HG03097 (cell line): ENCODE results near the gene FAM20C.

Experiments used
- ATAC-seq: cut with Tn5 transposase; IDR thresholded peaks from one replicate; pipeline ENCODE4 v1.9.1; 2021; ENCODE audit not compliant: unreplicated experiment, low FRiP score

The FAM20C gene

DNA sequence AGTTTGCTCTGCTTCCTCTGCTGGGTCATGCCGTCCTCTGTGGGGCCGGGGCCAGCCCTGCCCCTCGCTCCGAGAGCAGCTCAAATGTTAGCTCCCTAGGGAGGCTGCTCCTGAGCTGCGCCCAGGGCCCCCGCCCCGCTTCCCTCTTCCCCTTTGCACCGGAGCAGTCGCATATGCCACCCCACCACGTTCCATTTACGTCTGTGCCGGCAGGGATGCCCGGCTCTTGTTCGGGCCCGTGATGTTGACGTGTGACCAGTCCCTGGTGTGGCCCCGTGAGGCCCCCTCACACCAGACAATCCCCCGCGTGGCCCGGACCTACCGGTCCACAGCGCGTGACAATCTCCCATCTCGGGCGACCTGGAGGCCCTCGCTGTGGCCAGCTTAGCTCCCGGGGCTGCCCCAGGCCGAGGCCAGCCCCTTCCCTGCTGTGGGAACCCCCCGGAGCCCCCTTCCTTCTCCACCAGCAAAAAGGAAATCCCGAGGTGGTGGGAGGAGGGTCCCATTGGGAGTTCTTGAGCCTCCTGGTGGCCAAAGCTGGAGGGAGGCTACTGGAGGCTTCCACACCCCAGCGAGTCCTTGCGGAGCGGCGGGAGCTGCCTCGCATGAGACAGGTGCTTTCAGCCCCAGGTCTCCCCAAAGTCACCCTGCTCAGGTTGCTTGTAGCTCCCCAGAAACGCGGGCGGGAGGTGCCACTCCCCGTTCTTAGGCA, 15.2 kb downstream of the FAM20C start:
- no peak for ATAC-seq

DNA sequence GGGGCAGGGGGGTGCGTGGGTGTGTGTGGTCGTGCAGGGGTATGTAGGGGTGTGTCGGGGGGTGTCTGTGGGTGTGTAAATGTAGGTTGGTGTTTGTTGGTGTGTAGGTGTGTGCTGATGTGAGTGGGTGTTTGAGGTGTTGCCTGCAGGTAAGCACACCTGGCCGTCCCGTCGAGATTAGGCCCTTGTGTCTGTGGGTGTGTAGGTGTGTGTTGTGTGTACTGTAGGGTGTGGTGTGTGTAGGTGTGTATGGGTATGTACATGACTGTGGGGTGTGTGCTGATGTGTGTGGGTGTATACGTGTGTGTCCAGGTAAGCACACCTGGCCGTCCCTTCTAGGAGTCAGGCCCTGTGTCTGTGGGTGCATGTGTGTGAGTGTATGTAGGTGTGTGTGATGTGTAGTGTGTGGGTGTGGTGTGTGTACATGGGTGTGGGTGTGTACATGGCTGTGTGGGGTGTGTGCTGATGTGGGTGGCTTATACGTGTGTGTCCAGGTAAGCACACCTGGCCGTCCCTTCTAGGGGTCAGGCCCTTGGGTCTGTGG, 15.8 kb downstream of the FAM20C start:
- no peak for ATAC-seq

DNA sequence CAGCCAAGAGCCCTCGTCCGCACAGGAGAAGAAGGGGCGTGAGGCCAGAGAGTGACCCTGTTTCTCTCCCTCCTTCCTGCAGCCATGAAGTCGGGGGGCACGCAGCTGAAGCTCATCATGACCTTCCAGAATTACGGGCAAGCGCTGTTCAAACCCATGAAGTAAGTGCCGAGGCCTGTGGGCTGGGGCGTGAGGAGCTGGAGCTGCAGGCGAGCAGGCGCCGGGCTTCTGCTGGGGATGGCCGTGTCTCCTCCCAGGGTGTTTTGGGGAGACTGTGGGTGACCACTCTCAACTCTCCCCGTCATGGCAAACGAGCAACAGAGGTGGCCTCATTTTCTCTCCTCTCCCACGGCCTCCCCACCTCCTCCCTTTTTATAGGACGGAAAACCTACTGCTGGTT, 16.4 kb downstream of the FAM20C start:
- ATAC-seq = no peak

DNA sequence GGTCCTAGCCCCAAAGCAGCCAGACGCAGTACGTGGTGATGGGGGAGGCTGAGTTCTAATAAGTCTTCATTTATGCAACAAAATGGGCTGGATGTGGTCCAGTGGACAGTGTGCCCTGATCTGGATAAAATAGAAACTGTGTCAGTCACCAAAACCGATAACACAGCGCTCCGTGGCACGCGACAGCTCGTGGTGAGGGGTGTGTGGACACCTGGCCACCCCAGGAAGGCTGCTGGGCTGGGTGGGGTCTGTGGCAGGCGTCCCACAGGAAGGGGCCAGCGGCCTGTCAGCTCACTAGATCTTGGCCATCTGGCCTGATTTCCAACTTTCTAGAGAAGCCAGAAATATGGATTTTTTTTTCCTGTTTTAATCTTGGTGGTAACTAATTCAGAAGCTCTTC, 17.0 kb downstream of the FAM20C start:
- no peak for ATAC-seq

DNA sequence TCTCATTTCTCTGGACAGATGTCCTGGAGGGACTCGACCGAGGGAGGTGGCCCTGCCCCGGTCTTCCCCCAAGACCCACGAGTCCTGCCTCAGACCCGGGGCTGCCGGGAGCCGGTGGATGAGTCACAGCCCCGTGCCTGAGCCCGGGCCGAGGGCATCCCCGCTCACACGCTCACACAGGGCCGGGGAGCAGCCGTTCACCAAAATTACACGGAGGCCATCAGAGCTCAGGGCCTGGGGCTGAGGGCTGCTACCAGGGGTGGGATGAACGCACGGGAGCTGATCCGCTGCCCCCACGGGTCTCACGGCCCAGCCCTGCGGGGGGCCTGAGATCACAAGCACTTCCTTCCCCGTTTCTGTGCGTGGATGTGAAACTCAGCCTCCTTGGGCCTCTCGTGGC, 17.5 kb downstream of the FAM20C start:
- ATAC-seq = no peak

DNA sequence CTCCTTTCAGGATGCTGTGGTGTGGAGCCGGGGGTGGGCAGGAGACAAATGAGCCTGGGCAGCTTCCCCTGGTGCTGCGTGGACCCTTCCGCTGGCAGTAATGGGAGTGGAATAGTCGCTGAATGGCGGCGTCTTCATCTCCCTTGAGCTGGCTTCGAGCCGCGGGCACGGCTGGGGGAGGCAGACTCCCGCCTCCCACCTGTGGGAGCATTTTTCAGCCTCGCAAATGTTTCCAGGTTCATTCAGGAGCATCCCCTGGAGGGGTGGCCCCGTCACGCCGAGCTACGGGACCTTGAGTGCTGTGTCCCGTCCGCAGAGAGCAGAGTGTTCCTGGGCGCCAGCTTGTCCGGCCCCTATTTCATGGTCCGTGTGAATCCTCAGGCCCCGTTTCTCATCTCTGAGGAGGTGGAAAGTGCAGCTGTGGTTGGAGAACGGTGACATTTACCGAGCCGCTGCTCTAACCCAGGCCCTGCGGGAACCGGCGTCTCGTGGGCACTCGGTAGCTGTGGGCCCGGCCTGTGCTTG, 18.1 kb downstream of the FAM20C start:
- ATAC-seq = no peak

DNA sequence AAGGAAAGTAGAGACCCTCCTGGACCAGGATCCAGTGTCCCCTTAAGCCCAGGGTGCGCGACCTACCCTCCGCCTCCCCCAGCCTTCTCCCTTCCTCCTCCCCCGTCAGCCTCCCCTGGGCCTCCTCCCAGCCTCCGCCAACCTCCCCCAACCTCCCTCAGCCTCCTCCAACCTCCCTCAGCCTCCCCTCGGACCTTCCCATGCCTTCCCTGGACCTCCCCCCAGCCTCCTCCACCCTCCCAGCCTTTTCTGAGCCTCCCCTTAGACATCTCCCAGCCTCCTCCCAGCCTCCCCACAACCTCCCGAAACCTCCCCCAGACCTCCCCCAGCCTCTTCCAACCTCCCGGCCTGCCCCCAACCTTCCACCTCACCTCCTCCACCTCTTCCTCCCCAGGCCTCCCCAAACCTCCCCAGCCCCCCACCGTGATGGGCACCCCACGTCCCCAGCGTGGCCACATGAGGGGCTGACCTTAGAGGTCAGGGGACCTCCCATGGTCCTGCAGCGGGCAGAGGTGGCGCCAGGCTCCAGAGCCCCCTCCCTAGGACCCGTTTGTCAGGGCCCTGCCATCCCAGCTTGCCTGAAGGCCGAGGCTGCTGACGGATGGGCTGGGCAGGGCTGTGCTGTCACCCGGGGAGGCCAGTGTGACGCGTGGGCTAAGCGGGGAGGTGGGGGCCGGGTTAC, 18.8 kb downstream of the FAM20C start:
- no peak for ATAC-seq

DNA sequence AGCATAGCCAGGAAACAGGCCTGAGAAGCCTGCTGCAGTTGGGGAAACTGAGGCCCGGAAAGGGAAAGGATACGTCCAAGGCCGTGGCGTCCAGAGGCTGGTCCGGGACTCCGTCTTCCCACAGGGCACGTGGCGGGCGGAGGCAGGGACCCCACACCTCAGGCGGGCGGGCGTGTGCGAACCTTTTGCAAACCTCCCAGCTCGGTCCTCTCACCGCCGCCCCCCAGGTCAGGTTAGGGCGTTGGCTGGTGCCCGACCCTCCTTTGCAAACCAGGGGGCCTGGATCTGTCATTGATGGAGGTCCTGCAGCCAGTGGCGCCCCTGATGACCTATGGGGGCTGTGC, 19.3 kb downstream of the FAM20C start:
- ATAC-seq = no peak

DNA sequence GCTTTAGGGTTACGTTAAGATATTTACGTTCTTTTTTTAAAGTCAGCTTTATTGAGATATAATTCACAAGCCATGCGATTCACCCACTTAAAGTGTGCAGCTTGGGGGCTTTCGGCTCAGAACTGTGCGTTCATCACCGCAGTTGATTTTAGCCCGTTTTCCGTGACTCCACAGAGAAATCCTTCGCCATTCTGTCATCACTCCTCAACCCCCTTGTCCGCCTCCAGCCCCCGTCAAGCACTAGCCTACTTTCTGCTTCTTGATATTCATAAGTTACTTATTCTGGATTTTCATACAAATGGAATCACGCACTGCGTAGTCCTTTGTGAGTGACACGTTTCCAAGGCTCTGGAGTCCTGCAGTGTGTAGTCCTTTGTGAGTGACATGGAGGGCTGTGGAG, 20.4 kb downstream of the FAM20C start:
- ATAC-seq = no peak

DNA sequence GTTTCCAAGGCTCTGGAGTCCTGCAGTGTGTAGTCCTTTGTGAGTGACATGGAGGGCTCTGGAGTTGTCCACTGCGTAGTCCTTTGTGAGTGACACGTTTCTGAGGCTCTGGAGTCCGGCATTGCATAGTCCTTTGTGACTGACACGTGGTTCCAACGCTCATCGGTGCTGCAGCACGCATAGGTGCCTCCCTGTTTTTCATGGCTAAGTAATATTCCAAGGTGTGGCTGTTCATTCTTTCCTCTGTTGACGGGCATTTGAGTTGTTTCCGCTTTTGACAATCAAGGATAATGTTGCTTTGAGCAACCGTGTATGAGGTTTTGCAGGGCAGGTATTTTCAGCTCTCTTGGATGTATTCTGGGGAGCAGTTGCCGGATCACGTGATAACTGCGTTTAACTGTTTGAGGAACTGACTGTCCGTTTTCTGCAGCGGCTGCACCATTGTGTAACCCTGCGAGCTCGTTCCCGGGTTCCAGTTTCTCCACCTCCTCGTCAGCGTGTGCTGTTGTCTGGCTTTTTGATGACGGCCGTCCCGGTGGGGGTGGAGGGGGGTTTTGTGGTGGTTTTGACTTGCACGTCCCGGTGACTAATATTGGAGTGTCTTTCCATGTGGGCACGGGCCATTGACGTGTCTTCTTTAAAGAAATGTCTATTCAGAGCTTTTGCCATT, 21.1 kb downstream of the FAM20C start:
- ATAC-seq = no peak

DNA sequence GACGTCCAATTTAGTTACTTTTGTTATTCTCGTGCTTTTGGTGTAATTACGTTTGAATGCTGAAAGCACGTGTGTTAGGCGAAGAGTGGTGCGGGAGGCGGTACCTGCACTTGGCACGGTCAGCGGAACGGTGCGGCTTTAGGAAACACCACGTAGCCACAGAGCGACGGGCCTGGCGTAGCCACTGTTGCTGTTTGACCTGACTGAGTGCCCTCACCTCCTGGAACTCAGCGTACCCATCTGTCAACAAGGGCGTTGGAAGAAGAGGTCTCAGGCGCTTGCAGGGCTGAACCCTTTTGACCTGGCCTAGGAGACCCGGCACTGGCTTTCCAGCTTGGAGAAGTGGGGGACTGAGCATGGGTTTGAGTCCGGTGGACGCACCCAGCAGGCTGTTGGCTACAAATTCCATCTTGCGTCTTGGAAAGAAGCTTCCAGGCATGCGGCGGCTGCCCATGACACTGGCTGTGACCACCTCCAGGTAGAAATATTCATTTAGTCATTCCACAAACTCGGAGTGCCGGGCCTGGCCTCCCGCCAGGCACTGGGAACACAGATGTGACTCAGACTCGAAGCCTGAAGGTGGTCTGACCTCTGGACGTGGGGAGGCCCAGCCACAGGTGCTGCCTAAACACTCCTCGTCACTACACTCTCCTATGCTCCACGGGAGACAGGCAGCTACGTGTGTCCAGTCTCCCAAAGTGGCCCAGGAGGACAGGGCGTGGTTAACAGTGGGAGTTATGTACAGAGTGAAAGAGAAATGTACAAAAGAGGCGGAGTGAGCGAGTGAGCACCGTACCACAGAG, 22.2 kb downstream of the FAM20C start:
- ATAC-seq = no peak

DNA sequence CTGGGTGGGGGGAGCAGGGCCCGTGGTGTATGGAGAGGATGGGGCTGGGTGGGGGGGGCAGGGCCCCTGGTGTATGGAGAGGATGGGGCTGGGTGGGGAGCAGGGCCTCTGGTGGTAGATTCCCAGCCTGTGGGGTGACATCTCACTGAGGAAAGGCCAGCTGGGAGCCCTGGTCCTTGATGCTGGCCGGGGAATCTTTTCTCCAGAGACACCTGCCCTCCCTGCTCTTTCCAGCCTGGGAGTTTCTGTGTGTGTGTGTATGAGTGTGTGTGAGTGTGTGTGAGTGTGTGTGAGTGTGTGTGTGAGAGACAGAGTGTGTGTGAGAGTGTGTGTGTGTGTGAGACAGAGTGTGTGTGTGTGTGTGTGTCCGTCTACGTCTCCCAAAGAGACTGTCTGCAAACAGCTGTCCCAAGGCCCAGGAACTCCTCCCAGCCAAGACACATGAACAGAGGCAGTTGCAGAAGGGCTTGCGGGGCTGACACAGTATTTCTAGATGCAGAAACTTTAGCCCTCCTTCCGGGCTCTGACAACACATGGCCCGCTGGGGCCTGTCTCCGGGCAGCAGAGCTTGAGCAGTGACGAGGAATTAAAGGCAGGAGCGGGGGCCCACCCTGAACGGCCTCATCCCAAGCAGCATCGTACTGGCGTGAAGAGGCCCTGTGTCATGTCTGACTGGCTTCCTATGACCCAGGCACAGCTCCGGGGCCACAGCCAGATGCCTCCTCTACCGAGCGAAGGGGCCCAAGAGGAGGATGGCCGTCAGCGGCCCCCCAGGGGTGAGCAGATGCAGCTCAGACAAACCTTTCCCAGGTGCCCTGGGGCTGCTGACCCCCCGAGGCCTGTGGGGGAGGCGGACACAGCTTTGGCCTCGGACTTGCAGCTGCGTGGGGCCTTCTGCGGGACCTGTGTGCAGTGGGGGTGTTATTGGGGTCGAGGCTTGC, 24.3 kb downstream of the FAM20C start:
- no peak for ATAC-seq

DNA sequence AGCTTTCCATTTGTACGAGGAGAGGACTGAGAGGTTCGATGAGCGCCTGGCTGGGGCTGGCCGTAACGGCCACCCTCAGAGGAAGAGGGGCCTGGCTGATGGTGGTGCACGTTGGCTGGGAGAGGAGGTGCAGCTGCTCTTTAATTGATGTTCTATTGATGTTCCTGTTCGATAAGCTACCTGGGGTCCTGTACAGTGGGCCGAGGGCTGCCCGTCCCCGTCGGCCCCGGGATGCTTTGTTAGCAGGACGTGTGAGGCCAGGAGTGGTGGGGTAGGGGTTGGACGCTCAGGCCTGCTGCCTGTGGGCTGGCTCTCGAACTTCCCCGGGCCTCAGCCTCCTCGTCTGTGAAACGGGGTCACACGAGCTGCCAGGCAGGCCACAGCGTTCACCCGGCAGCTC, 25.4 kb downstream of the FAM20C start:
- ATAC-seq = no peak

DNA sequence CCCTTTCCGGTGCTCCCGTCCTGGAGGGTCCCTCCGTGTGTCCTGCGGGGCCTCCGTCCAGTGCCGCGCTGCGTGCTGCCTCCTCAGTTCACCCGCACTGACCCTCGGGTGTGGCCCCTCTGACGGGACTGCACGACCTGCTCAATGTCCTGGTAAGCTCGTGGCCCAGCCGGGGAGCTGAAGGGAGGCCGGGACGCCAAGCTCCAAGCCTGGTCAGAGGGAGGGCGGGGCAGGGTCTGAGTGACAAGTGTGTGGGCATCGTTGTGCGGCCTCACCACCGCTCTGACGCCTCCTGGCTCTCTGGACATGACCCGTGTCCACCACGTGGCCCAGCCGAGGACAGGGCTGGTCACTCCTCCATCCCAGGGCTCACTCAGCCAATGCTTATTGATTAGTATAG, 25.9 kb downstream of the FAM20C start:
- ATAC-seq = no peak

DNA sequence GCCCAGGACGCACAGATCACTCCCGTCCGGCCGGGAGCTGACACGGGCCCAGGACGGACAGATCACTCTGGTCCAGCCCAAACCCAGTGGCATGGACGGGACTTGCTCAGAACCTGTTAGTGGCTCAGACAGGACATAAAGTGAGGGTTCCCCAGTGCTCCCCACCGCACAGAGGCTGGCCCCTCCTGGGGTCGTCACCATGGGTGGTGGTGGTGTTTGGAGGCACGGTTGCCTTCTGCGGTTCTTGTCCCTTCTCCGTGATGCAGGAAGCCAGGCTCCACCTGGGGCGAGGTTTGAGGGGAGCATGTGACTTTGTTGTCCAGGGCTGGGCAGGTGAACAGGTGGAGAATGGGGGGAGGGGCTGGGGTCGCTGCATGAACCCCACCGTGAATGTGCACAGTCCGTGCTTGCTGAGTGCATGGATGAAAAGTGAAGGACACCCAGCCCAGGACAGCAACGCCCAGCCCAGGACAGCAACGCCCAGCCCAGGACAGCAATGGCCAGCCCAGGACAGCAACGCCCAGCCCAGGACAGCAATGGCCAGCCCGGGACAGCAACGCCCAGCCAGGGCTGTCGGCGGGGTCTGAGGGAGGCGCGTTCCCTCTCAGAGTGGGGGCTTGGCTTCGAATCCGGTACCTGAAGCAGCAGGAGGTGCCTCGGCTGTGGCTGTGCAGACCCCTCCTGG, 26.7 kb downstream of the FAM20C start:
- no peak for ATAC-seq

DNA sequence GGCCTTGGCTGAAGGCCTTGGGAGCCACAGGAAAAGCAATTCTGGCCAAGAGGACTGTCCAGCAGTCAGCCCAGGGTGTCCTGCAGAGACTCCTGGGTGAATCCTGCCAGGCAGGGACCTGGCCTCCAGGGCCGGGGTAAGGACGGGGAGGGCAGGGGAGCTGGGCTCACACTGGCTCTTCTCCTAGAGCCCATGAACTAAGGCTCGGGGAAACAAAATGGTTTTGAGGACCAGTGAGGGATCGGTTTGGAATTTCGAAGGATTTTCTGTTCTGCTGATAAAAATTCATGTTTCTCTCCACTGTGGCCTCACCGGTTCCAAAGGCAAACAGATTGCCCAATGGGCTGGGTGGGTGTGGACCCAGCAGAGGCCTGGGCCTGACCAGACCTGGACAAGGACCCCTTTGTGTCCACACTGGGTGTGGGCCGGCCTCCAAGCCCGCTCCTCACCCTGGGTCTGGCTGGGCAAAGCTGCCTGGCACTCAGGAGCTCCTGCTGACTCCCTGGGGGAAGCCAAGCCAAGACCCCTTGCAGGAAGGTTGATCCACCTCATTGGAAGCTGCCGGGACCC, 27.3 kb downstream of the FAM20C start:
- ATAC-seq = no peak

DNA sequence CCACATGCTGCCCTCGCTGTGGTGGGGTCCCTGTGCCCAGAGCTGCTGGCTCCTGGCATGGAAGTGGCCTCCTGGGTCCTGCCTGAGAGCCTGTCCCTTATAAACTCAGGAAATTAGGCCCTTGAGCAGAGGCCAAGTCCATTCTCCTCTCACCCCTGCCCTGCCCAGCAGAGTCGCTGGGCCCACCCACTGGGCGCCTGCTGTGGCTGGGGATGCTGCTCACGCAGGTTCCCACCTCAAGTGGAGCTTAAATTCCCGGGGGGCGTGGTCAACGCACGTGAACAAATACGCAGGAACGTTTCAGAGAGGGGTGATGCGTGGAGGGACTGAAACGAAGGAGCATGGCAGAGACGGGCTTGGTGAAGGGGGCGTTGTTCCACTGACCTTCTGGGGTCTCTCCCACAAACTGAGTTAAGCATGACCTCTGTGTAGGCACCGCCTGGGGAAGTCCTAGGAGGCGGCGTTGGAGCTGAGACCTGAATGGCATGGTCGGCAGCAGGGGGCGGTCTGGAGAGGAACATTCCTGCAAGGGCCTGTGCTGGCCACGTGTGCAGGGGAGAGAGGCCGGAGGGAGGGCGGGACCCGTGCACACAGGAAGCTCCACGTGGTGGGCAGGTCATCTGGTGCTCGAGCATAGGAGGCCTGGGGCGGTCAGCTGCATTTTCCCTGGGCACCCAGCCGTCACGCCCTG, 27.9 kb downstream of the FAM20C start:
- ATAC-seq = no peak
